ENCODE measurements around the gene DLG3. TPM values are rescaled to one million over a fixed set of nuclear protein-coding genes. Genes with fewer than 3 reads are reported as not detected.

The DLG3 gene
- total and polyA plus RNA-seq, 2 donors from 2014 or later, result 14.2 to 38.3 TPM

DNA sequence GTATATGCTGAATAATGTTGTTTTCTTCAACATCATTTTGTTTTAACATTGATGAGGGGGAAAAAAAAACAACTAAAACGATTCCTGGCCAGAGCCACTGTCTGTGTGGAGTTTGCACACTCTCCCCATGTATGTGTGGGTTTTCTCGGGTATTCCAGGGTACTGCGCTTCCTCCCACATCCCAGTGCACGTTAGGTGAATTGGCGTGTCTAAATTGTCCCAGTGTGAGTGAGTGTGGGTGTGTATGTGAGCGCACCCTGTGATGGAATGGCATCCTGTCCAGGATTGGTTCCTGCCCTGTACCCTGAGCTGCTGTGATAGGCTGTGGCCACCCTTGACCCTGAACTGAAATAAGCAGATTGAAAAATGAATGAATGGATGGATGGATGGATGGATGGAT is 2.4 kb upstream of the DLG3 start:
- no peak for DNase-seq
- Histone ChIP-seq H3K27ac (ENCODE audit: low read depth in 2 of 2, low read length in 2 of 2) (no peak overlapping the region), H3K4me1 (ENCODE audit: control insufficient read depth in 2 of 3, insufficient read depth in 2 of 3, low read depth in 1 of 3, low read length in 3 of 3) (no peaks in the 10 kb centered on the region), H3K9me3 (ENCODE audit: control insufficient read depth in 2 of 3, insufficient read depth in 1 of 3, low read length in 3 of 3) (no peaks in the 10 kb centered on the region), H3K27me3 (ENCODE audit: control insufficient read depth, insufficient read depth, low read length) (peaks cover 2% of the 10 kb centered on the region), H3K36me3 (ENCODE audit: control insufficient read depth in 2 of 3, insufficient read depth in 3 of 3, low read length in 3 of 3) (no peaks in the 10 kb centered on the region), H3K4me3 (ENCODE audit: low read length in 3 of 3) (no peak overlapping the region), H3K9ac (ENCODE audit: low read length in 3 of 3) (no peak overlapping the region)
- TF ChIP-seq, protein P1, sequence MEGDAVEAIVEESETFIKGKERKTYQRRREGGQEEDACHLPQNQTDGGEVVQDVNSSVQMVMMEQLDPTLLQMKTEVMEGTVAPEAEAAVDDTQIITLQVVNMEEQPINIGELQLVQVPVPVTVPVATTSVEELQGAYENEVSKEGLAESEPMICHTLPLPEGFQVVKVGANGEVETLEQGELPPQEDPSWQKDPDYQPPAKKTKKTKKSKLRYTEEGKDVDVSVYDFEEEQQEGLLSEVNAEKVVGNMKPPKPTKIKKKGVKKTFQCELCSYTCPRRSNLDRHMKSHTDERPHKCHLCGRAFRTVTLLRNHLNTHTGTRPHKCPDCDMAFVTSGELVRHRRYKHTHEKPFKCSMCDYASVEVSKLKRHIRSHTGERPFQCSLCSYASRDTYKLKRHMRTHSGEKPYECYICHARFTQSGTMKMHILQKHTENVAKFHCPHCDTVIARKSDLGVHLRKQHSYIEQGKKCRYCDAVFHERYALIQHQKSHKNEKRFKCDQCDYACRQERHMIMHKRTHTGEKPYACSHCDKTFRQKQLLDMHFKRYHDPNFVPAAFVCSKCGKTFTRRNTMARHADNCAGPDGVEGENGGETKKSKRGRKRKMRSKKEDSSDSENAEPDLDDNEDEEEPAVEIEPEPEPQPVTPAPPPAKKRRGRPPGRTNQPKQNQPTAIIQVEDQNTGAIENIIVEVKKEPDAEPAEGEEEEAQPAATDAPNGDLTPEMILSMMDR (IDR thresholded peaks at IDR 0.05; ENCODE audit: borderline replicate concordance, extremely low read depth, insufficient read depth), result no peak
- intact Hi-C loops (cut with DNase I), result no loop called here
- FAIRE-seq, result no peak

DNA sequence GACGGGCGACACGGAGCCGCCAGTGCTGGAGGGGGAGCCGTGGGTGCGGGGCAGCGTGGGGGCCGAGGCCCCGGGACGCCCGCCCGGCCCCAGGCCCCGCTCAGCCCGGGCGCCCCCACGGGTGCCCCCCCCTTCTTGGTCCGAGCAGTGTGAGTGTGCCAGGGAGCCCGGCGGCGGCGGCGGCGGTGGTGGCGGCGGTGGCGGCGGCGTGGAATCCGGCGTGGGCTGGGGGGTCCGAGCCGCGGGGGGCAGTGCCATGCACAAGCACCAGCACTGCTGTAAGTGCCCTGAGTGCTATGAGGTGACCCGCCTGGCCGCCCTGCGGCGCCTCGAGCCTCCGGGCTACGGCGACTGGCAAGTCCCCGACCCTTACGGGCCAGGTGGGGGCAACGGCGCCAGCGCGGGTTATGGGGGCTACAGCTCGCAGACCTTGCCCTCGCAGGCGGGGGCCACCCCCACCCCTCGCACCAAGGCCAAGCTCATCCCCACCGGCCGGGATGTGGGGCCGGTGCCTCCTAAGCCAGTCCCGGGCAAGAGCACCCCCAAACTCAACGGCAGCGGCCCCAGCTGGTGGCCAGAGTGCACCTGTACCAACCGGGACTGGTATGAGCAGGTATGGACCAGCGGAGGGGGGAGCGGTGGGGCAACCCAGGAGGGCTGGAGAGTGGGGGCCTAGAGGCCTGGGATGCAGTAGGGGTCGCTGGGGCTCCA is 466 bp downstream of the DLG3 start:
- Histone ChIP-seq H3K27me3 (ENCODE audit: control insufficient read depth, insufficient read depth, low read length) (peaks cover 2% of the 10 kb centered on the region), H3K27ac (ENCODE audit: low read depth in 2 of 2, low read length in 2 of 2) (no peak overlapping the region), H3K36me3 (ENCODE audit: control insufficient read depth in 2 of 3, insufficient read depth in 3 of 3, low read length in 3 of 3) (no peaks in the 10 kb centered on the region), H3K9ac (ENCODE audit: low read length in 3 of 3) (no peak overlapping the region), H3K9me3 (ENCODE audit: control insufficient read depth in 2 of 3, insufficient read depth in 1 of 3, low read length in 3 of 3) (no peaks in the 10 kb centered on the region), H3K4me1 (ENCODE audit: control insufficient read depth in 2 of 3, insufficient read depth in 2 of 3, low read depth in 1 of 3, low read length in 3 of 3) (no peaks in the 10 kb centered on the region), H3K4me3 (ENCODE audit: low read length in 3 of 3) (no peak overlapping the region)
- intact Hi-C loops (cut with DNase I), result no loop called here
- no peak for FAIRE-seq
- TF ChIP-seq, protein P1 (IDR thresholded peaks at IDR 0.05; ENCODE audit: borderline replicate concordance, extremely low read depth, insufficient read depth), result no peak
- no peak for DNase-seq

DNA sequence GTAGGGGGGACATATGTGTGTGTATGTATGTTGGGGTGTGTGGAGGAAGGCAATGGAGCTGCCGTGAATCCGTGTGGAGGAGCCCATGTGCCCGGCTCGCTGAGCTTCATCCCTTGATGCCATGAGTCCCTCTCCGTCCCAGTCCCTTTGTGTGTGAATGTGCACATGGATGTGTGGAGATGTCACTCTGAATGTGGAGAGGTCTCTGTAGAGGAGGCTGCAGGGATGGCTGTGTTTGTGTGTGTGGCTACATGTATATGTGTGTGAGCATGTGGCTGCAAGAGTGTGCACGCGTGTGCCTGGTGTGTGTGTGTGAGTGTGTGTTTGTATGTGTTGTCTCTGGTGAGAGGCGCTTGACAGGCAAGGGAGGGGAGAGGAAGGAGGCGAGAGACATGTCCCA is 1.3 kb downstream of the DLG3 start:
- H3K9ac ChIP-seq (ENCODE audit: low read length in 3 of 3), result no peak overlapping the region
- intact Hi-C loops (cut with DNase I), result no loop called here
- H3K27me3 ChIP-seq (ENCODE audit: control insufficient read depth, insufficient read depth, low read length), result peaks cover 2% of the 10 kb centered on the region
- no peaks in the 10 kb centered on the region for H3K36me3 ChIP-seq (ENCODE audit: control insufficient read depth in 2 of 3, insufficient read depth in 3 of 3, low read length in 3 of 3)
- TF ChIP-seq, protein P1 (IDR thresholded peaks at IDR 0.05; ENCODE audit: borderline replicate concordance, extremely low read depth, insufficient read depth), result no peak
- no peak overlapping the region for H3K4me3 ChIP-seq (ENCODE audit: low read length in 3 of 3)
- H3K9me3 ChIP-seq (ENCODE audit: control insufficient read depth in 2 of 3, insufficient read depth in 1 of 3, low read length in 3 of 3), result no peaks in the 10 kb centered on the region
- H3K4me1 ChIP-seq (ENCODE audit: control insufficient read depth in 2 of 3, insufficient read depth in 2 of 3, low read depth in 1 of 3, low read length in 3 of 3), result no peaks in the 10 kb centered on the region
- FAIRE-seq (no peak), DNase-seq (no peak)
- H3K27ac ChIP-seq (ENCODE audit: low read depth in 2 of 2, low read length in 2 of 2), result no peak overlapping the region

Data from kidney (tissue), 14 donors.